NCI-H2107 (cell line): Measurements from ENCODE around the gene GOLGA2.

Source experiments
- DNase-seq: peaks from one replicate; lab custom pipeline; 2025; lab: John Stamatoyannopoulos, UW

The GOLGA2 gene

DNA sequence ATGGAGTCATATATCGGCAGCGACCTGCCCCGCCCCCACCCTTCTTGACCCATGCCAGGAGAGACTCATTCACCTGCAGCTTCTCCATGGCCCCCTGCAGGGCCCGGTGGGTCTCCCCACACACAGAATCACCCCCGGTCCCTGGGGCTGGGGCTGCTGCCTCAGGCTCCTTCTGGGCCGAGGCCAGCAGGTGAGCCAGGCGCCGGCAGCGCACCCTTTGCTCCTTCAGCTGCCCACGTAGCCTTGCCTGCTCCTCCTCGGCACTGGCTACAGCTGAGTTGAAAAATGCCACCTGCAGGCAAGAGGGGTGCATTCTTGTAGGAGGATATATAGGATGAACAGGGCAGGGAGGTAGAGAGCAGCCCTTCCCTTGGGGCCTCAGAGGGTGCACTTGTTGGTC lies 17.9 kb downstream of the GOLGA2 start:
- no peak for DNase-seq

DNA sequence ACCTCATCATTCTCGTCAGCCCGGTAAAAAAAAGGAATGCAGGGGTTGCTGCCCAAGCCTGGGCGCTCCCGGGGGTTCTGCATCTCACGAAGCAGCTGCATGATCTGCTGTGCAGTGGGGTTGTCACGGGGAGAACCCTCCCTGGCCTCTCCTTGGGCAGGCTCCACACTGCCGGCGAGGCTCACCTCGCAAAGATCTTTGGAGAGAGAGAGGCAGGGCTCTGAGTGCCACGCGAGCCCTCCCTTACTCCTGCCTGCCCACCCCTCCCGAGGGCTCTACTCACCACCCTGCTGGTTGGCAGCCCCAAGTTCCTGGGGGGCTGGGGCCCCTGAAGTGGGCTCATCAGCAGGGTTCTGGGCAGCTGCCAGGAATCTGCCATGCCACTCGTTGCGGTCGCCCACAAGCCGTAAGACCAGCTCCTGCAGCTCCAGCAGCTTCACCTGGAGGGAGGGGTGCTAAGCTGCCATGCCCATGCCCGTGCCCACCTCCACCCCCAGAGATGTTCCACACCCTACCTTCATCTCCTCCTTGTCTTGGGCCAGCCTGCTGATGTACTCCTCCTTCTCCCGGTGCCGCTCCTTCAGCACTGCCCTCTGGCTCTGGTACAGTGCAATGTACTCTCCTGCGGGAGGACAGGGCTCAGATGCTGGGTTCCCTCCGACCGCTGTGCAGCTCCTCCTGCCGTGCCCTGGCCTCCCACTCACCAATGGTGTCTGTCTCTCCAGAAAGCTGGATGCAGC lies 18.6 kb downstream of the GOLGA2 start:
- no peak for DNase-seq

DNA sequence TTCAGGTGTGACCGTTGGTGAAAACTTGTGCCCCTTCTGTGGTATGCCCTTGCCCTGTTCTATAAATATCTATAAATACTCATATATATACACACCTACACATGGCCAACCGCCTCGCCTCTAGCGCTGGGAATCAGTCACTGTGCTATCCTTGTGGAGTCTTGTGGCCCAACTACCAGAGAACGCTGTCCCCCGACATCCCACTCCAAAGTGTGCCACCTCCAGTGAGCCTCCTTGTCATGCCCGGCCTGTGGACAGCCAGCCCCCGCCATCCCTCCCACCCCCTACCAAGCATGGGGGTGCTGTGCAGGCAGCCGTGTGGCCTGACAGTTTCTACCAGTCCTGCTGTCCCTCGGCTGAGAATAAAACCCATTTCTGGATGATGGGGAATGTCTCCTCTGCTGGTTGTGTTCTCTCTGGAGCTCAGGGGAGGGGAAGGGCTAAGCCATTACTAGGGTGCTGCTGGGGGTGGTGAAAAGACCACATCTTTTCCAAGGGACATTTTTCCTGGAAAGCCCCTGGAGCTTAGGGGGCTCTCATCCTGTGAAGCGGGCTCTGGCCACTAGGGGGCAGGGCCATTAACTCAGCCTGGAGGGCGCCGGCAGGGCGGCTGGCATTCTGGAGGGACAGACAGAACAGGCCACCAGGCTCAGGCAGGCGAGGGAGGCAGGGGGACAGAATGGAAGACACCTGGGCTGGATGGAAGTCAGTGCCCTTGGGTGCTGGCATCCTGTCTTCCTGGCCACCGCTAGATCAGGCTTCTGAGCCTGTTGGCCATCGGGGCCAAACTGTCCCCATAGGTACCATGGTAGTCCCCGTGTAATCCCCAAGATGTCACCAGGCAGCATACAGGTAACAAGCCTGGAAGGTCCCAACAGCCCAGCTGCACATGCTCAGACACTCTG lies 20.7 kb downstream of the GOLGA2 start:
- DNase-seq = no peak

DNA sequence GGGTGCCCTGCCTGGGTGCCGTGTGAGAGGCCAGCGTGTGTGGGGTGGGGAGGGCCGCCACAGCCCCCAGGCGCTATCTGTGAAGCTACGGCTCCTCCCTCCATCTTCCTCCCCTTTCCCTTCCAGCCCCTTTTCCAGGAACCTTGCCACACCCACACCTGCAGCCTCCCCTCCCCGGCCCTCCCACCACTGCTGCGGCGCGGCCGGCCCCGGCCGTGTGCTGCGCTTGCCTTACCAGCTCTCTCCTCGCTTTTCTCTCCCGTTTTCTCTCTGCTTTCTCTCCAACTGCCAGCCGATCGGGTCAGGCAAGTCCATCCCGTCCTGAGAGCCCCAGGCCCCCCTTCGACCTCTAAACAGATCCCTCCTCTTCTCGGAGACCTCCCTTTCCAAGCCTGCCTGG lies 21.4 kb downstream of the GOLGA2 start:
- DNase-seq = no peak

DNA sequence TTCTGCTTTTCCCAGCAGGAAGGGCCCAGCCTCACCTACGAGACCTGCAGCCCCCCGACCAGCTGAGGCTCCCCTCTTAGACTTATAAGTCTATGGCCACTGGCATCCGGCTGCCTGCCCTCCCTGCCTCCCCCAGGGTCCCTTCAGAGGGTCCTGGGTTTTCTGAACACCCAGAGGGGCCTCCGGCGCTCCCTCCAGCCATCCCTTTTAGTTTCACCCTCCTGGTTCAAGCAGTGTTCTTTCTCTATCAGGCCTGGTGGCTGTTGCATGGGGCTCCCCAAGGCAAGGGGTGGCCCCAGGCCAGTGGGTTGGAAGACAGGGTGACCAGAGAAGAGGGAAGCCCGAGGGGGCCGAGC lies 21.8 kb downstream of the GOLGA2 start:
- no peak for DNase-seq

DNA sequence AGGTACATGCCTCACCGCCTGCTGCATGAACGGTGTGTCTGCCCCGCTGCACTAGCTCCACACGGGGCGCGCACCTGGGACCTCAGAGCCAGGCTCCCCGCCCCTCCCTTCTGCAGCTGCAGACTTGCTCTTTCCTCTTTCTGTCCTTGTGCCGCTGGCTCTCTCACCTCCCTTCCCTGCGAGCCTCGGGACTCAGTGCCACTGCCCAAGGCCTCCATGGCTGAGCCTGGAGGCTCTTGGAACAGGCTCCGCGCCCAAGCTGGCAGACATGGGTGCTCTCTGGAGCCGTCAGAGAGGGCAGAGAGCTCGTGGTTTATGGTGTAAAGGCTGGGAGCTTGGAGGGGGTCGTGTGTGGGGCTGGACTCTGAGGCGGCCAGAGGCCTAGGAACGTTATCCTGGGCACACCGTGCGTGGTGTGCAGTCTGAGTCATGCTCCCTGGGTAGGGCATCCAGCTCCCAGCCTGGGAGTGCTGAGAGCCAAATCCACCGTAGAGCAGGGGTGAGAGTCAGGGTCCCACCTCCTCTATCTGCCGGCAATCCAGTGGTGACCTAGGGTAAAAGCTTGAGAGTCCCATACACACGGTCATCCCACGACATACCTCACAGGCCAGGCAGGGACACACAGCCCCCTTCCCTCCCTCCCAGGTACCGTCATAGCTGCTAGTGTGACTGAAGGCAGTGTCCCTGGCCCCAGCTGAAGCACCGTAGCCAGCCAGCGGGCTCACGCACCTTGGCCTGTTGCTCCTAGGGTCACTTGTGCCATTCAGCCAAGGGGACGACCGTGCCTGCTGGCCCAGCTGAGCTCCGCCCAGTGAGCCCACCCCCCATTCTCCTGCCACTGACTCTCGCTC lies 22.4 kb downstream of the GOLGA2 start:
- no peak for DNase-seq

DNA sequence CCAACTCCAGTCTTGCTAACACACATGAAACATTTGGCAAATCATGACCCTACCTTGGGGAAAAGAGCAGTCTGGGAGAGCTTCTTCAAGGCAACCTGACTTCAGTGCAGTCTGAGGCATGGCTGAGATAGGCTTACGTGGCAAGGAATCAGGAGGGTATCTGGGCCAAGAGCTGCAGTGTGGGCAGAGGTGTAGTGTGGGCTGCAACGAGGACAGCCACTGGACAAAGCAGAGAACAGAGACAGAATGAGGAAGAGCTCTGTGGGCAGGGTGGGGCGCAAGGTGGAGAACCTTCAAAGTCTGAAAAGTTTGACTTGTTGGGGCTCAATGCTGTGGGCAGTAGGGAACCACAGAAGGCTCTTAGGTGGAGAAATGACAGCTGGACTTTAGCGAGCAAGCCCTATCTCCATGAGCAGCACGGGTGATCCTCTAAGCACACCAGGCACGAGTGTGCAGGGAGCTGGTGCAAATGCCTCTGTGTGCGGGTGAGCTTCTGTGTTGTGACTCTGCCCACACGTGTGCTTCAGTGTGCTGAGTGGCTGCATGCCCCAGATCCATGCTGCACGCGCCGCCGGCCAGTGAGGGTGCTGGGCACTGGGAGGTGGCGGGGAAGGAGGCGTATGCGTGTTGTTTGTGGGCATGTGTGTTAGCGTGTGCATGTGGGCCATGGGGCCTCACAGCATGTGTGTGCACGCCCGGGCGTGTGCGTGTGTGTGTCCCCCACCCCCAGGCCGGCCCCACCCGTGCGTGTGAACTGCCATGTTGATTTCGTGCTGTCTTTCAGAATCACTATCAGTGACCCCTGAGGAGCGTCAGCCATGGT lies 23.3 kb downstream of the GOLGA2 start:
- no peak for DNase-seq

DNA sequence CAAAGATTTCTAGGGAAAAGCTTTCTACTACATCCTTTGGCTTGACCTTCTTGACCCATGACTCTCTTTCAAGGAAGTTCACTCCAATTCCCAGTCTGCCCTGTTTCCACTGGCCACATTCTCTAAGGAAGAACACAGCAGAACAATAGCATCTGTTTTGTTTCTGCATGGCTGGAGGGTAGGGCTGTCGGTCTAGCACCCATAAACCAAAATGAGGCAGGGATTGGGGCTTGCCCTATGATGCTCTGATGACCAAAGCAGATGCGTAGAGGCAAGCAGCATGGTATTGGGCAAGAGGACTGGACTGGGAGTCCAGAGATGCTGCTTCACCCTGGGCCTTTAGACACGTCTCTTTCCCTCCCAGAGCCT lies 24.1 kb downstream of the GOLGA2 start:
- no peak for DNase-seq

DNA sequence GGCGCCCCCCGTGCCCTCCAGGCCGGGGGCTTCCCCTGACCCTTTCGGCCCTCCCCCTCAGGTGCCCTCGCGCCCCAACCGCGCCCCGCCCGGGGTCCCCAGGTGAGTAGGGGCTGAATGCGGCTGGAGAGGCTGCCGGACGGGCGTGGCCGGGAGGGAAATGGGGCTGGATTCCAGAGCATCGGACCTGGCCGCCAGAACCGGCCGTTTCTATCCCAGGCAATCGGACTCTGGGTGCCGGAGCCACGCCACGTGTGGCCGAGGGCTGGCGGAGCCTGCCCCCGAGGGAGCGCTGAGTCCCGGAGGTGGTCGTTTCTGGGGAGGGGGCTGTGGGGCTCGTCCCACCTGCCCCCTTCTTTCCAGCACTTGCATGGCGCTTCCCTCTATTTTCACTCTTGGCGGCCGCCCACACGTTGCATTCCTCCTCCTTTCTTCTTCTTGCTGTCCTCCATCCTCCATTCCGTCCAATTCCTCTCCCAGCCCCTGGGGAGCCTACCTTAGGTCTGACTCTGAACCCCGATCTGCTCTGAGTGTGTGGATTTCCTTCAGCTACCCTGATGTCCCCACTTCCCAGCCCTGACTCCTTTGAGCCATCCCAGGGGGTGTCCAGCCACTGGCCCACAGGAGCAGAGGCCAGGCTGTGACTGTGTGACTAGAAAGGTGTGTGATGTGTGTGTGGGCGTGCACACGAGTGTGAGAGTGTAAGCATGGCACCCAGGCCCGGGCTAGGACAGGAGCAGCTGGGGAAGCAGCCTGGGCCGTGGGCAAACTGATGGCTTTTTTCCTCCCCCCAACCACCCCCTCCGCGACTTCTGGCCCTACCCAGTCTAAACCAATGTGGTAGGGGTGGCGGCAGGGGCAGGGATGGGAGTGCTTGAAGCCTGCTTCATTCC lies 24.7 kb downstream of the GOLGA2 start:
- no peak for DNase-seq

DNA sequence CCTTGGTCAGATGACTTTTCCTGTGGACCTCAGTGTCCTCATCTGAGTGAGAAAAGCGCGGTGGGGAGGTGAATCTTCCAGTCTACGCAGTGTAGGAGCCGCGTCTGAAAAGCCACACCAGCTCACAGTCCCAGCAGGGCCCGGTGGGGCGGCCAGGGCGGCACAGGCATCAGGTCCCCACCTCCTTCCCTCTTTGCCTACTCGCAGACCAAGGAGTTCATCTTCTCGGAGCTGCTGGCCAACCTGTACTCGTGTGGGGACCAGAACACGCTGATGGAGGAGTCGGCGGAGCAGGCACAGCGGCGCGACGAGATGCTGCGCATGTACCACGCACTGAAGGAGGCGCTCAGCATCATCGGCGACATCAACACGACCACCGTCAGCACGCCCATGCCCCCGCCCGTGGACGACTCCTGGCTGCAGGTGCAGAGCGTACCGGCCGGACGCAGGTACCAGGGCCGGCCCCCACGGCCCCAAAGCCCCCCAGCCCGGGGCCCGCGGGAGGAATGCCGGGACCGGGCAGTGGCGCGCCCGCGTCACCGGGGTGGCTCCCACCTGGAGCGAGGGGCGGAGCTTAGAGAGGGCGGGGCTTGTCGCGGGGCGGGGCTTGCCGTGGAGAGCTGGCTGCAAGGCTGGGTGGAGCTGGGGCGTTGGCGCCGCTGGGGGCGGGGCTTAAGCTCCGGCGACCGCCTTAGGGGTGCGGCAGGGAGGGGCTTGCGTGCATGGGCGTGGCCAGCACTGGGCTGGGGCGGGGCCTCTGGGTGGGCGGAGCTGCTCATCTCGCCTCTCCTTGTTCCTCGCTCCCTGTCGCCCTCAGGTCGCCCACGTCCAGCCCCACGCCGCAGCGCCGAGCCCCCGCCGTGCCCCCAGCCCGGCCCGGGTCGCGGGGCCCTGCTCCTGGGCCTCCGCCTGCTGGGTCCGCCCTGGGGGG lies 25.6 kb downstream of the GOLGA2 start:
- no peak for DNase-seq

DNA sequence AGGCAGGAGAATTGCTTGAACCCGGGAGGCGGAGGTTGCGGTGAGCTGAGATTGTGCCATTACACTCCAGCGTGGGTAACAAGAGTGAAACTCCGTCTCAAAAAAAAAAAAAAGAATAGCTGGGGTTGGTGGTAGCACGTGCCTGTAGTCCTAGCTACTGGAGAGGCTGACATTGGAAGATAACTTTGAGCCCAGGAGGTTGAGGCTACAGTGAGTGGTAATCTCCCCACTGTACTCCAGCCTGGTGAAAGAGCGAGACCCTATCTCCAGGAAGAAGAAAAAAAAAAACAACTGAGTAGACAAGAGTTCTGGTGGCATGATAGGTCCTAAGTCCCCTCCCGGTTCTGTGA lies 26.3 kb downstream of the GOLGA2 start:
- DNase-seq = no peak

DNA sequence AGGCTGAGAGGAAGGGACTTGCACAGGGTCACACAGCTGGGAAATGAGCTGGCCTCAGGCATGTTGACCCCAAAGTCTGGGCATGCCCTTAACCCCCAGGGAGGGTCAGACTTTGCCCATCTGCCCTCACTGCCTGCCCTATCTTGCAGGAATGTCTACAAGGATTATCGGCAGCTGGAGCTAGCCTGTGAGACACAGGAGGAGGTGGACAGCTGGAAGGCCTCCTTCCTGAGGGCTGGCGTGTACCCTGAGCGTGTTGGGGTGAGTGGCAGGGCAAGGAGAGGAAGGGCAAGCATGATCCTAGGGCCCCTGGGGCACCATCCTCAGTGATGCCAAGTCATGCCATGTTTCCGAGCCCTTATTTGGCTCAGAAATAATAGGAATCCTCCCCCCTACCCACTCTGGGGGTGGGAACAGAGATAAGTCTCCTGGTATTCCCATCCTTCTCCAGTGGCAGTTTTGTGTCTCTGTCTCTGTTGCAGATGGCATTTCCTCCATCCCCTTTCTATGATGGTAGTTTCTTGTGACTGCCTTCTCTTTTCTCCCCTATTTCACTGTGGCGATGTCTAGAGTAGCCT lies 28.5 kb downstream of the GOLGA2 start:
- DNase-seq = no peak

DNA sequence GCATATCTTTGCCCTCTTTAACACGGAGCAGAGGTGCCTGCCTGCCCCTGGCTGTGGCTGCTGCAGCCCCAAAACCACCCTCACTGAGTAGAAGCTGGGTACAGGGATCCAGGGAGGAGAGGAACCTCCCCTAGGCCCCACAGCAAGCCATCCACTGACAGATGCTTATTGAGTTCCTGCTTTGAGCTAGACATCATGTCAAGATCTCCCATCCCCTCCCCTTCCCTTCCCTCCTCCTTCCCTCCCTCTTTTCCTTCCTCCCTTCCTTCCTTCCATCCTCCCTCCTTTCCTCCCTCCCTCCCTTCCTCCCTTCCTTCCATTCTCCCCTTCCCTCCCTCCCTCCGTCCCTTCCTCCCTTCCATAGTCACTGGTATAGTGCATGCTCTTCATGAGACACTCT lies 29.3 kb downstream of the GOLGA2 start:
- no peak for DNase-seq

DNA sequence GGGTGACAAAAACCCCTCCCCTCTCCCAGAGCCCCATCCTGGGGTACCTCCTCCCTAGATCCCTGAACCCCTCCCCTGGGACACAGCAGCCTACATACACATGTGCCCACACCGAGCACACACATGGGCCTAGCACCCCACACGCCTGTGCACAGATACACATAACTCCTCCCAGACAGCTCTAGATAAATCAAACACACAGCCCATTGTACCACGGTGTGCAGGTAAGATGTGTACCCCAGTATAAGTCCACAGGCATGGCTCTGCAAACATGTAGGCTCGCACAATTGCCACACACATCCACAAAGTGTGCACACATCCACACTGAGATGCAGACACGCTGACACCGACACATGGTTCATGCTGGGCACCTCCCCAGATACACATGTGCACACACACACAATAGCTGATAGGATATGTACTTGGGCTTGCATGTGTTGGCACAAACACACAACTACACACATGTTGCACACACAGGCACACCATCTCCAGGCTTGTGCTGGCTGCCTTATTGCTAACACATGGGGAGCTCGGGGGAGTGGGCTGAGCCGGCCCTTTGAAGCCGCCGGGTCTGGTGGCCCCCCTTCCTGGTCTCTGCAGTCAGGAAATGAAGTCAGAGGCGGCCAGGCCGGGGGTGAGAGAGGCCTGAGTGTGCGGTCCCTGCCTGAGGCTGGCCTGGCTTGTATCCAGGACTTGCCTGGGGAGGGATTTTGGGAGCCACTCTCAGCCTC lies 30.2 kb downstream of the GOLGA2 start:
- no peak for DNase-seq

DNA sequence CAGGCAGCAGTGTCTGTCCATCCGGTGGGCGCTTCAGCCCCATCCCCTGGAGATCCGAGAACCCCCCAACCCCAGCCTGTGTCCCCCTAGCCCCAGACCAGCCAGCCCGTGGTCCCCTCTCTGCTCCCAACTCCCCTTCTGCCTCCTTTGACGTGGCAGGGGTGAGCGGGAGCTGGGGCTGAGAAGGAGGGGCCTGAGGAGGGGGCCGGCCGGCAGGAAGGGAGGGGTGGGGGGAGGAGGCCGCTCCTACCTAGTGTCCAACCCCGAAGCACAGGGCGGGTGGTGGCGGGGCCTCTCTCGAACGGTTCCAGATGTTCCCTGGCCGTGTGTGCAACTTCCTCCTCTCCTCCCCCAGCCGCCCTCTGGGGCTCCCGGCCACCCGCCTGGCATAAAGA lies 31.0 kb downstream of the GOLGA2 start:
- no peak for DNase-seq

DNA sequence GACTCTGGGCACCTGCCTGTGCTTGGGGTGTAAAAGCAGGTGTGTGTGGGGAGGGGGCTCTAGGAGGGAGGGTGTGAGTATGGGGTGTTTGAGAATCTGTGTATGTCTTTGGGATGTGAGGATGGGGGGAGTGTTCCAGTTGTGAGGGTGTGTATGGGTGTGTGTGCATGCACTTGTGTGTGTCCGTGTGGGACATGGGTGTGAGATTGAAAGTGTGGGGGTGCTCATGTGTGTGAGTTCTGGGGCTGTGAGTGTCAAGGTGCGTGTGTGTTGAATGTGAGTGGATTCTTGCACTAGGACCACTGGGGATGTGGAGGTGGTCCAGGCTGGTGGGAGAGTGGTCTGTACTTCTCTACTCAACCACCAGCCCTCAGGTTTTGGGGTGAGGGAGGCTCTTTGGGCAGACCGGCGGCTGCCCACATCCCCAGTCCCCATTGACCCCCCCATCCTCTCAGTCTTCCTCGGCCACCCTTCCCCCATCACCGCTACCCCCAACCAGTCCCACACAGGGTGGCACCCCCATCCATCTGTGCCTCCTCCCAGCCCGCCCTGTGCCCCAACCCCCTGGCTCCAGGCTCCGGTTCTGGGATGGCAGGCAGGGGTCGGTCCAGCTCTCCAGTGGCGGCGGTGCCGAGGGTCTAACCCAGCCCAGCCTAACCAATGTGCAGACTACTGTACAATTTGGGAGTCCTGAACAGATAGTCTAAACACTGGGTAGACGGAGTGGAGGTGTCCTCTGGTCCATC lies 31.5 kb downstream of the GOLGA2 start:
- DNase-seq = no peak

DNA sequence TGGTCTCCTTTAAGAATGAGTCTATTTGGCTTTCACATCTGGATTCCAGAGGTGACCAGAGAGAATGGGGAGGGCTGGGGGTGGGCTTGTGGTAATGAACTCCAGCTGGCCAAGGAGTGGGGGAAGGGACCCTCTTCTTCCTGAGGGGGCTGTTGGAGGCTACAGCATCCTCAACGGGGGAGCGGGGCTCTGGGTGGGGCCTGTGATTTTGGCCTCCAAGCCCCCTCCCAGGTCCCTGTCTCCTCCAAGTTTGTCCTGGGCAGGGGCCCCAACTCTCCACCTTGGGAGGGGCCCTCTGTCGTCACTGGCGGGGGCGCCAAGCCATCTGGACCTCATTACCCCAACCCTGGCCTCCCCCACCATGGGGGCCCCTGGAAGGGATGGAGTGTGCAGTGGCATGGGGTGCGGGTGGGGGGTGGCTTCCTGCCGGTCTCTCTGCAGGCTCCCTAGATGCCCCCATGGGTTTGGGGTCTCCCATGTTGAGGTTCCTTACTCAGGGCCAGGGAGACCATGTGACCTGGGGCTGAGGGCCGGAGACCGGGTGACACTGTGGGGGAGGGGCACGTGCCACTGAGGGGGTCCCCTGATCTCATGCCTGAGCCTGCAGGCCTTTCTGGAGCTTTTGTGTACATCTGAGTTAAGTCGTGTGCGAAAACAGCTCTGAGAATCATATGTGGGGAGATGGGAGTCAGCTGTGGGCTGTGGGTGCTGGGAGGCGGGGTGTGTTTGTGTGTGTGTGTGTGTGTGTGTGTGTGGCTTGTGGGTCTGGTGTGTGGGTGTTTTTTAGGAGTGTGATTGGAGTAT lies 32.4 kb downstream of the GOLGA2 start:
- no peak for DNase-seq
